ENCODE measurements around the gene SAMD10.

SAMD10 gene

DNA sequence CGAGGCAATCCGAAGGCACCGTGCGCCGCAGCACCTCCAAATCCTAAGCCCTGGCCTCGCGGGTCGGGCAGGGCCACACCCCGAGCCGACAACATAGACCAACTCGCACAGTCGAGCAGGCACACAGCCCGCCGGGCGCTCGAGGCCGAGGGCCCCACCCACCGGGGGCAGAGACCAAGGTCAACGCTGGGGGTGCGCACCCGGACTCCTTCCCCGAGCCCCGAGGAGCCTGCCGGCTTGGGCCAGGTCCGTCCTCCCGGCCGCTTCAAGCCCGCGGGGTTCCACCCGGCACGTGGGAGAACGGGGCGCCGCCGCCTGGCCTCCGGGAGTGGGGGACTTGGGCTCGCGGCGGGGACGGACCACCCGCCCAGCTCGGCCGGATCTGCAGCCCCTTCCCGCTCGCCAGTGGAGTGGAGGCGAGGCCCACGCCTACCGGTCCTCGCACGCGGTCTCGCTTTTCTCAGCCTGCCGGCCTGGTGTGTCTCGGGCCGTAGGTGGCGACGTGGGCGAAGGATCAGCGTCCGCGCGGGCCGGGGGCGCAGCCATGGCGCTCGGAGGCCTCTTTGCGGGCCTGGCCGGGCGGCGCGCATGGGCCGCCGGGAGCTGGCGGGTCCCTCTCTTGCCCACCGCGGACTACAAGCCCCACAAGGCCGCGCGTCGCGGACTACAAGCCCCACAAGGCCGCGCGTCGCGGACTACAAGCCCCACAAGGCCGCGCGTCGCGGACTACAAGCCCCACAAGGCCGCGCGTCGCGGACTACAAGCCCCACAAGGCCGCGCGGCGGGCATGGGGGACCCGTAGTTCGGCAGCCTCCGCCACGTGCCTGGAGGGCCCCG, 23.4 kb downstream of the SAMD10 start, which contains the start of gene UCKL1:
UCKL1 (minus strand) TSS at position 590 of the 837 bp plus-strand sequence; CDS start at position 546, 44 bp downstream.
- peak within 1 kb of the TSS; percentile 98 for H3K9ac ChIP-seq (ENCODE audit: low read depth, low read length, poor library complexity, severe bottlenecking)
- H3K4me3 ChIP-seq (ENCODE audit: low read length, poor library complexity, severe bottlenecking), result peak within 1 kb of the TSS; percentile 100
- peaks cover 43% of the 10 kb centered on the region for H3K4me1 ChIP-seq (ENCODE audit: insufficient read depth, low read length, poor library complexity, severe bottlenecking)
- peaks cover 39% of the 10 kb centered on the region for H4K20me1 ChIP-seq (ENCODE audit: insufficient read depth, low read length, poor library complexity, severe bottlenecking)
- peaks cover 51% of the 10 kb centered on the region for H3K79me2 ChIP-seq (ENCODE audit: insufficient read depth, low read length)
- TF ChIP-seq EZH2phosphoT487 (IDR thresholded peaks at IDR 0.05; ENCODE audit: borderline replicate concordance), result no peak
- TF ChIP-seq, protein P1, sequence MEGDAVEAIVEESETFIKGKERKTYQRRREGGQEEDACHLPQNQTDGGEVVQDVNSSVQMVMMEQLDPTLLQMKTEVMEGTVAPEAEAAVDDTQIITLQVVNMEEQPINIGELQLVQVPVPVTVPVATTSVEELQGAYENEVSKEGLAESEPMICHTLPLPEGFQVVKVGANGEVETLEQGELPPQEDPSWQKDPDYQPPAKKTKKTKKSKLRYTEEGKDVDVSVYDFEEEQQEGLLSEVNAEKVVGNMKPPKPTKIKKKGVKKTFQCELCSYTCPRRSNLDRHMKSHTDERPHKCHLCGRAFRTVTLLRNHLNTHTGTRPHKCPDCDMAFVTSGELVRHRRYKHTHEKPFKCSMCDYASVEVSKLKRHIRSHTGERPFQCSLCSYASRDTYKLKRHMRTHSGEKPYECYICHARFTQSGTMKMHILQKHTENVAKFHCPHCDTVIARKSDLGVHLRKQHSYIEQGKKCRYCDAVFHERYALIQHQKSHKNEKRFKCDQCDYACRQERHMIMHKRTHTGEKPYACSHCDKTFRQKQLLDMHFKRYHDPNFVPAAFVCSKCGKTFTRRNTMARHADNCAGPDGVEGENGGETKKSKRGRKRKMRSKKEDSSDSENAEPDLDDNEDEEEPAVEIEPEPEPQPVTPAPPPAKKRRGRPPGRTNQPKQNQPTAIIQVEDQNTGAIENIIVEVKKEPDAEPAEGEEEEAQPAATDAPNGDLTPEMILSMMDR (conservative IDR thresholded peaks at IDR 0.05; ENCODE audit: low read length), result peak; percentile 9; the same call in 1 of the 2 replicates
- no peaks in the 10 kb centered on the region for H3K36me3 ChIP-seq (ENCODE audit: insufficient read depth, low read length)
- no peaks in the 10 kb centered on the region for H3K27me3 ChIP-seq (ENCODE audit: insufficient read depth, low read length, poor library complexity, severe bottlenecking)
- H3F3A ChIP-seq (ENCODE audit: low read depth), result no peaks in the 10 kb centered on the region
- no peaks in the 10 kb centered on the region for H3K9me3 ChIP-seq (ENCODE audit: insufficient read depth, low read depth, low read length)
- peak within 1 kb of the TSS; percentile 99 for H2AFZ ChIP-seq (ENCODE audit: low read length)
- no peaks in the 10 kb centered on the region for H3K9me2 ChIP-seq (replicated peaks; ENCODE audit: low read depth, low read length)
- peak within 1 kb of the TSS; percentile 90 for H3K4me2 ChIP-seq (ENCODE audit: low read depth, low read length, poor library complexity, severe bottlenecking)

DNA sequence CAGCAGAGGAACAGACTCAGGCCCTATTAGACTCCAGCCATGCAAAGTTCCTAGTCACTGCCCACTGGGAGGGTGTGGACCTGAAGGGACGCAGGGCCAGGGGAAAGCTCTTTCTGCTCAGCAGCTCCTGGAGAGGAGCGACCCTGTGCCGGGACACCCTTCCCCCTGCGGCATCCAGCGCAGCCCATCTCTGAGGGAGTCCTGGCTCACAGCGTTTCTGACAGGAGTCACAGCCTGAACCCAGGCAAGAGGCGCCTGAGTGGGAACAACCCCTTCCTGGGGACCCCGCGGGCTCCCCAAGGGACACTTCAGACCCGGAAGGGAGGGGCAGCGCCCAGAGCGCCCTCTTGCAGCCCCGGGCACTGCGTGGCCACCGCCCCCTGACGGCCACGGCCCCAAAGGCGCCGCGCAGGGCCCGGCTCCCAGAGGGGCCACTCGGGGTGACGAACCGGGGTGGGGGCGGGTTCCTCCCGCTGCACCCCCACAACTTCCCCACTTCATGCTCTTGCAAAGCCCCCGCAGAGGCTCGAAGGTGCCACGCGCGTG, 24.1 kb downstream of the SAMD10 start:
- H3F3A ChIP-seq (ENCODE audit: low read depth), result no peaks in the 10 kb centered on the region
- peaks cover 58% of the 10 kb centered on the region for H3K79me2 ChIP-seq (ENCODE audit: insufficient read depth, low read length)
- no peaks in the 10 kb centered on the region for H3K9me3 ChIP-seq (ENCODE audit: insufficient read depth, low read depth, low read length)
- TF ChIP-seq, protein P1 (conservative IDR thresholded peaks at IDR 0.05; ENCODE audit: low read length), result peak; percentile 61
- no peak for TF ChIP-seq EZH2phosphoT487 (IDR thresholded peaks at IDR 0.05; ENCODE audit: borderline replicate concordance)
- H3K4me1 ChIP-seq (ENCODE audit: insufficient read depth, low read length, poor library complexity, severe bottlenecking), result peaks cover 43% of the 10 kb centered on the region
- H3K27me3 ChIP-seq (ENCODE audit: insufficient read depth, low read length, poor library complexity, severe bottlenecking), result no peaks in the 10 kb centered on the region
- H2AFZ ChIP-seq (ENCODE audit: low read length), result peak overlapping the region; percentile 99
- H3K4me2 ChIP-seq (ENCODE audit: low read depth, low read length, poor library complexity, severe bottlenecking), result peak overlapping the region; percentile 90
- no peaks in the 10 kb centered on the region for H3K36me3 ChIP-seq (ENCODE audit: insufficient read depth, low read length)
- H3K4me3 ChIP-seq (ENCODE audit: low read length, poor library complexity, severe bottlenecking), result peak overlapping the region; percentile 100
- H3K9ac ChIP-seq (ENCODE audit: low read depth, low read length, poor library complexity, severe bottlenecking), result peak overlapping the region; percentile 98
- peaks cover 46% of the 10 kb centered on the region for H4K20me1 ChIP-seq (ENCODE audit: insufficient read depth, low read length, poor library complexity, severe bottlenecking)
- H3K9me2 ChIP-seq (replicated peaks; ENCODE audit: low read depth, low read length), result no peaks in the 10 kb centered on the region

DNA sequence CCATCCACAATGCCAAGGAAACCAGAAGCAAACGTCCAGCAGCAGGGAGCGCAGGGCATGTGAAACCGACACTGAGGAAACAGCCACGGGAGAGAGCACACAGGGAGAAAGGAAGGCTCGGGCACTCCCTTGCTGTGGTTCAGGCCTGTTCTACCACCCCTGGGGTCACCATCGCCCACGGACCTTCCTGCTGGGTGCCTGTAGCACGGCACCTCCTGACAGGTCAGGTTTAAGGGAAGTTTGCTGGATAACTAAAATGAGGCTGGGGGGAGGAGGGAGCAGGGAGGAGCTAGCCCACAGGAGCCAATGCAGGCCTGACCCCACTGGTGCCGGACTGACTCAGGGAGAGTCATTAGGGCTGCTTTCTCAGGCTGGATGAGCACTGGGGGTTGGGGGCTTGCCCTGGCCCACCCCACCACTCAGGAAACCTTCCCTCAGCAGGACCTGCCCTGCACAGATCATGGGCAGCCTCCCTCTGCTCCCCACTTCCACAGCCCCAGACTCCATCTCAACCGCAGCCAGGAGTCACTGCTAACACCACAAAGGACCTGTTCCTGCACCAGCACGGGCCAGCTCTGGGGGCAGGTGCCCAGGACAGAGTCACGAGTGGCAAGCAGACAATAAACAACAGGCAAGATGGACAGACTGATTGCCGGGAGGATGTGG, 25.5 kb downstream of the SAMD10 start:
- Histone ChIP-seq H2AFZ (ENCODE audit: low read length) (no peak overlapping the region), H4K20me1 (ENCODE audit: insufficient read depth, low read length, poor library complexity, severe bottlenecking) (peaks cover 60% of the 10 kb centered on the region), H3K79me2 (ENCODE audit: insufficient read depth, low read length) (peaks cover 73% of the 10 kb centered on the region), H3K9me3 (ENCODE audit: insufficient read depth, low read depth, low read length) (no peaks in the 10 kb centered on the region), H3K9me2 (replicated peaks; ENCODE audit: low read depth, low read length) (no peaks in the 10 kb centered on the region), H3F3A (ENCODE audit: low read depth) (peaks cover 8% of the 10 kb centered on the region; the same call in 1 of the 2 replicates), H3K4me3 (ENCODE audit: low read length, poor library complexity, severe bottlenecking) (peak overlapping the region; percentile 100), H3K27me3 (ENCODE audit: insufficient read depth, low read length, poor library complexity, severe bottlenecking) (no peaks in the 10 kb centered on the region), H3K36me3 (ENCODE audit: insufficient read depth, low read length) (no peaks in the 10 kb centered on the region), H3K9ac (ENCODE audit: low read depth, low read length, poor library complexity, severe bottlenecking) (peak overlapping the region; percentile 98), H3K4me2 (ENCODE audit: low read depth, low read length, poor library complexity, severe bottlenecking) (peak overlapping the region; percentile 90), H3K4me1 (ENCODE audit: insufficient read depth, low read length, poor library complexity, severe bottlenecking) (peaks cover 50% of the 10 kb centered on the region)
- no peak for TF ChIP-seq EZH2phosphoT487 (IDR thresholded peaks at IDR 0.05; ENCODE audit: borderline replicate concordance)
- TF ChIP-seq, protein P1 (conservative IDR thresholded peaks at IDR 0.05; ENCODE audit: low read length), result no peak

All from Loucy (cell line).